Measurements from ENCODE around the gene SCAMP2. TPM values are rescaled to one million over a fixed set of nuclear protein-coding genes. Genes with fewer than 3 reads are reported as not detected.

The SCAMP2 gene
- total and polyA plus RNA-seq, 2 of the 13 experiments (the other 11 are each of a cell fraction or from before 2014, with no cell fraction given), result 34.8 to 121 TPM

- H3K4me3 ChIP-seq (replicated peaks in 1 of 3; ENCODE audit: insufficient read depth in 1 of 3, low read depth in 2 of 3, low read length in 3 of 3), result no peak overlapping the region
- H4K20me1 ChIP-seq (ENCODE audit: insufficient read depth, low read length), result no peaks in the 10 kb centered on the region; the same call in 1 of the 2 replicates
- H3K4me2 ChIP-seq (ENCODE audit: low read depth, low read length), result no peak overlapping the region
- ATAC-seq (no peak), FAIRE-seq (no peak), DNase-seq (ENCODE audit: low spot score) (no peak)
- in situ Hi-C loops (cut with HindIII; ENCODE audit: extremely low pct_ligation_motif_present, low pct_unique_long_range_greater_than_20kb), result no loop called here
- no TSS peak for BruUV-seq (replicated peaks)
- intact Hi-C loops (cut with micrococcal nuclease; ENCODE audit: unreplicated experiment), result loop anchor here (2.0 kb wide), 1 partner anchor 19 kb away; the partner anchor contains the start of gene CSK
- H3K79me2 ChIP-seq (ENCODE audit: insufficient read depth, low read length), result no peaks in the 10 kb centered on the region
- TF ChIP-seq ZFP1 (CRISPR knock-in tag; IDR thresholded peaks at IDR 0.05), result no peak
- TF ChIP-seq RNF219 (CRISPR knock-in tag; IDR thresholded peaks at IDR 0.05), result no peak
- TF ChIP-seq, protein P1, sequence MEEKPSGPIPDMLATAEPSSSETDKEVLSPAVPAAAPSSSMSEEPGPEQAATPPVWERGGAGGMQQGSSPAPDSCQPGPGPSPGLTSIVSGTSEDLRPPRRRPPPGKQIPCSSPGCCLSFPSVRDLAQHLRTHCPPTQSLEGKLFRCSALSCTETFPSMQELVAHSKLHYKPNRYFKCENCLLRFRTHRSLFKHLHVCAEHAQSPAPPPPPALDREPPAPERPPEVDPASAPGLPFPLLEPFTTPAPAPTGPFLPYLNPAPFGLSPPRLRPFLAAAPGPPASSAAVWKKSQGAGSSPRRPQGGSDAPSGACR (CRISPR knock-in tag; IDR thresholded peaks at IDR 0.05), result no peak
- TF ChIP-seq SALL2 (CRISPR knock-in tag; IDR thresholded peaks at IDR 0.05), result no peak
- no peak for TF ChIP-seq ZNF24 (IDR thresholded peaks at IDR 0.05)
- TF ChIP-seq ZMAT3 (CRISPR knock-in tag; conservative IDR thresholded peaks at IDR 0.05), result no peak
- TF ChIP-seq PAF1 (CRISPR knock-in tag; IDR thresholded peaks at IDR 0.05), result no peak
- TF ChIP-seq KLF15 (CRISPR knock-in tag; IDR thresholded peaks at IDR 0.05; ENCODE audit: borderline replicate concordance), result no peak
- no peak for TF ChIP-seq RORA (CRISPR knock-in tag; IDR thresholded peaks at IDR 0.05)
- TF ChIP-seq ZNF83 (CRISPR knock-in tag; IDR thresholded peaks at IDR 0.05; ENCODE audit: borderline replicate concordance), result no peak
- TF ChIP-seq KDM5A (IDR thresholded peaks at IDR 0.05; ENCODE audit: borderline replicate concordance, low read length), result no peak
- H3K27me3 ChIP-seq (ENCODE audit: control insufficient read depth in 1 of 2, insufficient read depth in 2 of 2, low read length in 2 of 2), result no peaks in the 10 kb centered on the region
- H2AFZ ChIP-seq (ENCODE audit: low read length), result no peak overlapping the region
- H3K9me3 ChIP-seq (ENCODE audit: low read length), result no peaks in the 10 kb centered on the region
- H3K4me1 ChIP-seq (ENCODE audit: insufficient read depth, low read length), result peaks cover 13% of the 10 kb centered on the region
- H3K36me3 ChIP-seq (replicated peaks in 1 of 2; ENCODE audit: control insufficient read depth in 1 of 2, insufficient read depth in 2 of 2, low read length in 2 of 2), result peaks cover 18 to 41% of the 10 kb centered on the region in 2 experiments
- CTCF ChIA-PET (ENCODE audit: low intra/inter-chr PET ratio, low total read pairs), result no interaction called here
- 97% methylated on average over 5 of the region's 18 CpGs for WGBS (ENCODE audit: low lambda C conversion rate)
- no peak overlapping the region for H3K27ac ChIP-seq (ENCODE audit: extremely low read length, insufficient read depth, low read length)
- POLR2A ChIA-PET, result interaction anchor here (1.1 kb wide), 1 partner anchor 13 kb away, joined by 3 read pairs; no protein-coding TSS in a partner anchor
- H3K9ac ChIP-seq (ENCODE audit: insufficient read depth, low read depth, low read length), result no peak overlapping the region
Observed at GRCh38 chr15:74801311-74801997, 71.7 kb downstream of the SCAMP2 start.

Measured in HepG2 (cell line).